ENCODE results near the gene TBX1. TPM values are rescaled to one million over a fixed set of nuclear protein-coding genes. Genes with fewer than 3 reads are reported as not detected.

TBX1 gene
- total RNA-seq, 2 experiments from 2014 or later = 0.23 TPM; not detected in 1

- H3K4me3 ChIP-seq (ENCODE audit: low read depth, low read length, poor library complexity, severe bottlenecking) = no peak overlapping the region
- no peaks in the 10 kb centered on the region for H3K9me3 ChIP-seq (ENCODE audit: low read length)
- intact Hi-C loops (cut with micrococcal nuclease; ENCODE audit: unreplicated experiment) = no loop called here
- H3K4me1 ChIP-seq (ENCODE audit: insufficient read depth, low read length, poor library complexity, severe bottlenecking) = peaks cover 24% of the 10 kb centered on the region
- H3K27ac ChIP-seq (ENCODE audit: low read depth, low read length, poor library complexity, severe bottlenecking) = no peak overlapping the region
- no TSS peak for BruUV-seq (replicated peaks)
- TF ChIP-seq EZH2phosphoT487 (IDR thresholded peaks at IDR 0.05; ENCODE audit: borderline replicate concordance, low read depth, low read length) = no peak
- no peak for TF ChIP-seq CTCF (conservative IDR thresholded peaks at IDR 0.05; ENCODE audit: low read length)
- ChIA-PET POLR2A (no interaction called here), CTCF (ENCODE audit: unreplicated experiment) (no interaction called here)
- H3K4me2 ChIP-seq (ENCODE audit: low read length) = no peak overlapping the region
- H2AFZ ChIP-seq (ENCODE audit: low read length) = no peak overlapping the region
- no peak for DNase-seq (ENCODE audit: low spot score)
- no peaks in the 10 kb centered on the region for H3K9me2 ChIP-seq (ENCODE audit: insufficient read depth, low read length)
- no peaks in the 10 kb centered on the region for H3K79me2 ChIP-seq (ENCODE audit: insufficient read depth, low read depth, low read length)
- H4K20me1 ChIP-seq (ENCODE audit: insufficient read depth, low read length) = no peaks in the 10 kb centered on the region
- H3K36me3 ChIP-seq (ENCODE audit: insufficient read depth, low read length) = no peaks in the 10 kb centered on the region
Observed at GRCh38 chr22:19754701-19755144, 5.9 kb upstream of the TBX1 start.

- Histone ChIP-seq H3K4me2 (ENCODE audit: low read length) (no peak overlapping the region), H3K27ac (ENCODE audit: low read depth, low read length, poor library complexity, severe bottlenecking) (no peak overlapping the region), H4K20me1 (ENCODE audit: insufficient read depth, low read length) (no peaks in the 10 kb centered on the region), H2AFZ (ENCODE audit: low read length) (no peak overlapping the region), H3K4me1 (ENCODE audit: insufficient read depth, low read length, poor library complexity, severe bottlenecking) (peaks cover 24% of the 10 kb centered on the region), H3K9me3 (ENCODE audit: low read length) (no peaks in the 10 kb centered on the region), H3K36me3 (ENCODE audit: insufficient read depth, low read length) (no peaks in the 10 kb centered on the region), H3K79me2 (ENCODE audit: insufficient read depth, low read depth, low read length) (no peaks in the 10 kb centered on the region), H3K4me3 (ENCODE audit: low read depth, low read length, poor library complexity, severe bottlenecking) (no peak overlapping the region), H3K9me2 (ENCODE audit: insufficient read depth, low read length) (no peaks in the 10 kb centered on the region)
- no peak for DNase-seq (ENCODE audit: low spot score)
- POLR2A ChIA-PET = no interaction called here
- CTCF ChIA-PET (ENCODE audit: unreplicated experiment) = interaction anchor here (1.0 kb wide), 1 partner anchor 18 kb away, joined by 3 read pairs; no protein-coding TSS in a partner anchor
- BruUV-seq (replicated peaks) = no TSS peak
- TF ChIP-seq CTCF (conservative IDR thresholded peaks at IDR 0.05; ENCODE audit: low read length) (no peak), EZH2phosphoT487 (IDR thresholded peaks at IDR 0.05; ENCODE audit: borderline replicate concordance, low read depth, low read length) (no peak)
- intact Hi-C loops (cut with micrococcal nuclease; ENCODE audit: unreplicated experiment) = no loop called here
Observed at GRCh38 chr22:19755145-19755710, 5.3 kb upstream of the TBX1 start.

GRCh38 chr22:19755722-19756287 lies 4.8 kb upstream of the TBX1 start:
- no peaks in the 10 kb centered on the region for H3K36me3 ChIP-seq (ENCODE audit: insufficient read depth, low read length)
- POLR2A ChIA-PET = no interaction called here
- BruUV-seq (replicated peaks) = no TSS peak

More at GRCh38 chr22:19755722-19756287, 4.8 kb upstream of the TBX1 start:
- CTCF ChIA-PET (ENCODE audit: unreplicated experiment) = interaction anchor here (0.6 to 1.9 kb wide), 4 partner anchors 17 to 1947 kb away, joined by 3 to 8 read pairs (median 3); no protein-coding TSS in a partner anchor
- H3K79me2 ChIP-seq (ENCODE audit: insufficient read depth, low read depth, low read length) = no peaks in the 10 kb centered on the region
- H3K9me3 ChIP-seq (ENCODE audit: low read length) = no peaks in the 10 kb centered on the region
- intact Hi-C loops (cut with micrococcal nuclease; ENCODE audit: unreplicated experiment) = loop anchor here (2.0 kb wide), 1 partner anchor 25 kb away; no protein-coding TSS in a partner anchor
- H3K9me2 ChIP-seq (ENCODE audit: insufficient read depth, low read length) = no peaks in the 10 kb centered on the region
- H3K4me2 ChIP-seq (ENCODE audit: low read length) = no peak overlapping the region
- no peaks in the 10 kb centered on the region for H4K20me1 ChIP-seq (ENCODE audit: insufficient read depth, low read length)
- H3K4me1 ChIP-seq (ENCODE audit: insufficient read depth, low read length, poor library complexity, severe bottlenecking) = peaks cover 24% of the 10 kb centered on the region
- no peak for DNase-seq (ENCODE audit: low spot score)
- no peak overlapping the region for H3K27ac ChIP-seq (ENCODE audit: low read depth, low read length, poor library complexity, severe bottlenecking)
- H3K4me3 ChIP-seq (ENCODE audit: low read depth, low read length, poor library complexity, severe bottlenecking) = no peak overlapping the region
- TF ChIP-seq CTCF (conservative IDR thresholded peaks at IDR 0.05; ENCODE audit: low read length) (no peak), EZH2phosphoT487 (IDR thresholded peaks at IDR 0.05; ENCODE audit: borderline replicate concordance, low read depth, low read length) (no peak)
- no peak overlapping the region for H2AFZ ChIP-seq (ENCODE audit: low read length)
